ENCODE measurements around the gene RACK1.

RACK1 gene

GRCh38 chr5:181235689-181236366, 7.9 kb downstream of the RACK1 start:
- no peak for DNase-seq

- DNase-seq: no peak
These were observed 8.4 kb downstream of the RACK1 start for GRCh38 chr5:181235323-181235688.

GRCh38 chr5:181234455-181235306, 9.0 kb downstream of the RACK1 start:
- peak; percentile 9 for DNase-seq

DNA sequence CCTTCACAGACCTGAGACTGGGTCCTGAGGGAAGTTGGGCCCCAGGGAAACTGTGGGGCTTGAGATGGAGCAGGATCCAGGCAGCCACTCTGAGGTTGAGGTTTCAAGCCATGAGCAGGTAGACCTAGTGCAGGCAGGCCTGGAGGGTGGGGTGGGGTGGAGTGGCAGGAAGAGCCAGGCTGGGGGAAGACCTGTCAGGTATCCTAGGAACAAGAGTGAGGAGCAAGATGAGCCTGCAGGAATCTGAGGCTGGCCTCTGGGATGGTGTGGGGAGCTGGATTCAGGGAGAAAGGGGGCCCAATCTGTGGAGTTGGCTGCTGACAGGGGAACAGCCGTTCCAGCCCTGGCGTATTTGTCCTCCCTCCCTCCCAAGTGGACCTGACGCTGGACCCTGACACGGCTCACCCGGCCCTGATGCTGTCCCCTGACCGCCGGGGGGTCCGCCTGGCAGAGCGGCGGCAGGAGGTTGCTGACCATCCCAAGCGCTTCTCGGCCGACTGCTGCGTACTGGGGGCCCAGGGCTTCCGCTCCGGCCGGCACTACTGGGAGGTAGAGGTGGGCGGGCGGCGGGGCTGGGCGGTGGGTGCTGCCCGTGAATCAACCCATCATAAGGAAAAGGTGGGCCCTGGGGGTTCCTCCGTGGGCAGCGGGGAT, 9.8 kb downstream of the RACK1 start:
- no peak for DNase-seq

DNA sequence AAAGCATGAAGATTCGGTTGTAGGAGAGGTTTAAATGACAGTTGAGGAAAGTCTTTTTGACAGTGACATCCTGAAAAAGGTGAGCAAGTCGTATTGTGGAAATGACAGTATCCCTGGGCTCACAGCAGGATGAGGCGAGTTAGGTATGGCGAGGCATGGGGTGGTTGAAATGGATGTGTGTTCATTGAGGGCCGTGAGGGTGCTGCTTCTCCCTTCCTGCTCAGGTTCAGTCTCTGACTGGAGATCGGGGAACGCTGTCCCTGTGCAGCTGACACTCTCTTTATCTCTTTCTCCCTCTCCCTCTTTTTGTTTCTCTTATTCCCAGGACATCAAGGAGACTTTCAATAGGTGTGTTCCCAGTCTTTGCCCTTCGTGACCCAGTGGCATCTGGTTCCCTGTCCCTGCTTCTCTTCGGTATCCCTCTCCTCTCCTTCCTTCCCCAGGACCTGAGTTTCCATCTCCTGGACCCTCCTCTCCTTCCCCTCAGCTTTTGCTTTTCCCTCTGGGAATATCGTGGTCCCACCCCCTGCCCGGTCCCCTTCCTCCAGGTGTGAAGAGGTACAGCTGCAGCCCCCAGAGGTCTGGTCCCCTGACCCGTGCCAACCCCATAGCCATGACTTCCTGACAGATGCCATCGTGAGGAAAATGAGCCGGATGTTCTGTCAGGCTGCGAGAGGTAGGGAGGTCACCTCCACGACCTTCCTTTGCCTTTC, 10.5 kb downstream of the RACK1 start:
- DNase-seq: no peak

GRCh38 chr5:181232593-181232992, 11.1 kb downstream of the RACK1 start:
- DNase-seq: no peak

DNA sequence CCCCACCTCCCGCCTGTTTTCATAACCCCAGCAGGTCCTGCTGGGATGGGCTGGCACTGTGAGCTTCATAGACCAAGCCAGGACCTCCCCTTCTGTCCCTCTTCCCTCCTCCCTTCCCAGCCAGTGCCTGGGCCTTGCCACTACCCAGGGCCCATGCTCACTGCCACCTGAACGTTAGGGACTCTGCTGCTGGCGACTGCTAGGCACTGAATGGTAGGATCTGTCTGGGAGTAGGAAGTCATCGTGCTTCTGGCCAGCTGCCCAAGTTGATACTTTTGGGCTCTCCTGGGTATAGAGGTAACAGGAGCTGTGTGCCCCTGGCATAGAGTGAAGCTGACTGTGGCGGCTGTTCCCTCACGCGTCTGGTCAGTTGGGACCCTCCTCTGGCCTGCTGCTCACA, 12.3 kb downstream of the RACK1 start:
- DNase-seq: no peak

DNA sequence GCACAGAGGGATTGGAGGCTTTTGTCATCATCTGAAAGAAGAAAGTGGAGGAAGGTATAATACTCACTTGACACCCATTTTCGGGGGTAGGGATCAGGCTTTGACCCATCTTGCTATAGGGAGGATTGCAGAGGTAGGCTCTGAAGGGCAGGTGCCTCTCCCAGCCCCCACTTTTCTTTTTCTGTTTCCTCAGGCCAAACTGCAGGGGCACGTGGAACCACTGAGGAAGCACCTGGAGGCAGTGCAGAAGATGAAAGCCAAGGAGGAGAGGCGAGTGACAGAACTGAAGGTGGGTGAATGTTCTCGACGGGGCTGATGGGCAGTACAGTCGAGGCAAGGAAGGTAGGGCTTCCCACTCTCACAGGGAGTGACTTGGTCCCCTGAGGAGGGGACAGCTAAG, 13.2 kb downstream of the RACK1 start:
- no peak for DNase-seq

GRCh38 chr5:181229996-181230395, 13.7 kb downstream of the RACK1 start:
- DNase-seq: no peak

GRCh38 chr5:181224390-181225229, 19.1 kb downstream of the RACK1 start:
- no peak for DNase-seq

DNA sequence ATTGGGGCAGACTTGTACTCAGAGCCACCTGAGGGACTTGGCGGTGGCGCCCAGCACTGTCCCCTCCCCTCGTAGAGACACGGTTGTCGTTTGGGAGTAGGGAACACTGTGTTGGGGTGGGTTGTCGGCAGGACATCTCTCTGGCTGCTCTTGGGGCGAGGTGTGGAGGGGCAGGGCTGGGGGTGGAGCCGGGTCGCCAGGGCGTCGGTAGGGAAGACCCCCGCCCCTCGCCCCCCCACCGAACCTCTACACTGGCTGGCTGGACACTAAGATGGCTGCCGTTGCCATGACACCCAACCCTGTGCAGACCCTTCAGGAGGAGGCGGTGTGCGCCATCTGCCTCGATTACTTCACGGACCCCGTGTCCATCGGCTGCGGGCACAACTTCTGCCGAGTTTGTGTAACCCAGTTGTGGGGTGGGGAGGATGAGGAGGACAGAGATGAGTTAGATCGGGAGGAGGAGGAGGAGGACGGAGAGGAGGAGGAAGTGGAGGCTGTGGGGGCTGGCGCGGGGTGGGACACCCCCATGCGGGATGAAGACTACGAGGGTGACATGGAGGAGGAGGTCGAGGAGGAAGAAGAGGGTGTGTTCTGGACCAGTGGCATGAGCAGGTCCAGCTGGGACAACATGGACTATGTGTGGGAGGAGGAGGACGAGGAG, 19.8 kb downstream of the RACK1 start:
- no peak for DNase-seq

DNA sequence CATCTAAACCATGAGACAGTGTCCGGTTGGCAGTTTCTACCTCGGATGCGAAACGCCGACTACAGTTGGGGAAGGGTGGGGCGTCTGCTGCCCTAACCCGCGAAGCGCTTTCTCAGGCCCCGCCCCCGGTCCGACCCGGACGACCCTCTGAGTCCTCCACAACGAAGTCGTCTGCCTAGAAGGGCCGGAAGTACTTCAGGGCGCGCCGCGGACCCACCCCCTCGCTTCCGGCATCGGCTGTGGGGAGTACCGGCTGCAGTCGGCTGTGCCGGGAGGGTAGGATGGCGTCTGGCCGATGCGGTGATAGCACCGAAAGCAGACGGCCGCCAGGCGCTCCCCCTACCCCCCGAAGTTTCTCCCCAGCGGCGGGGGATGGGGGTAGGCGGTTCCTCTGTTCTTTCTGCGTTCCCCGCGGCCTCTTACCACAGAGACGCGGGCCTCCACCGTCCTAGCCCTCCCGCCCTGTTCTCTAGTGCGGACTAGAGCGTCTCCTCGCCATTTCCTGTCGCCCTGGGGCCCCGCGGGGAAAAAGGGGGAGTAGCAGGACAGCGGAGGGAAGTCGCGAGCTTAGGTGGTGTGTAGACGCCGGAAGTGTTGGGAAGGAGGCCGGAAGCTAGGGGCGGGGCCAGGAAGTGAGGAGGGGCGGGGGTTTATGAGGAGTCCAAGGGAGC, 20.5 kb downstream of the RACK1 start, which contains the start of gene TRIM41:
TSS of gene TRIM41 (plus strand) at position 224 of the 671 bp plus-strand sequence. CDS start 719 bp downstream, outside the sequence.
- peak; percentile 99 for DNase-seq

DNA sequence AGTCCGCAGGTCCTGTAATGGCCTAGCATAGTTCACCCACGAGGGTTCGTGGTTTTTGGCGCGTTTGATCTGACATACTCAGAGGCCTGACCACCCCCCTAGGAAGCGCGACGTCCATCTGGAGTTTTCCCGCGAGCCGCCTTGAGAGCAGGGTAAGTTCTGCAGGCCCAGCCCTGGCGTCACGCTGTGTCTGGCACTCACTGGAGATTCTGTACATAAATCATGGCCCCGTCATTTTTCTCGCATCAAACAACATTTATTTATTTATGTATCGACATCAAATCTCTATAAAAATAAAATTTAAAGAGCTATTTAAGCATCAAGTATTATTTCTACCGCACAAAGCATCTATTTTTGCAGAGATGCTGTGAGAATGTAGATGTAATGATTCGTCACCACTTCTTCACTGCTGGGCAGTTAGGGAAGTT, 21.1 kb downstream of the RACK1 start:
- DNase-seq: no peak

DNA sequence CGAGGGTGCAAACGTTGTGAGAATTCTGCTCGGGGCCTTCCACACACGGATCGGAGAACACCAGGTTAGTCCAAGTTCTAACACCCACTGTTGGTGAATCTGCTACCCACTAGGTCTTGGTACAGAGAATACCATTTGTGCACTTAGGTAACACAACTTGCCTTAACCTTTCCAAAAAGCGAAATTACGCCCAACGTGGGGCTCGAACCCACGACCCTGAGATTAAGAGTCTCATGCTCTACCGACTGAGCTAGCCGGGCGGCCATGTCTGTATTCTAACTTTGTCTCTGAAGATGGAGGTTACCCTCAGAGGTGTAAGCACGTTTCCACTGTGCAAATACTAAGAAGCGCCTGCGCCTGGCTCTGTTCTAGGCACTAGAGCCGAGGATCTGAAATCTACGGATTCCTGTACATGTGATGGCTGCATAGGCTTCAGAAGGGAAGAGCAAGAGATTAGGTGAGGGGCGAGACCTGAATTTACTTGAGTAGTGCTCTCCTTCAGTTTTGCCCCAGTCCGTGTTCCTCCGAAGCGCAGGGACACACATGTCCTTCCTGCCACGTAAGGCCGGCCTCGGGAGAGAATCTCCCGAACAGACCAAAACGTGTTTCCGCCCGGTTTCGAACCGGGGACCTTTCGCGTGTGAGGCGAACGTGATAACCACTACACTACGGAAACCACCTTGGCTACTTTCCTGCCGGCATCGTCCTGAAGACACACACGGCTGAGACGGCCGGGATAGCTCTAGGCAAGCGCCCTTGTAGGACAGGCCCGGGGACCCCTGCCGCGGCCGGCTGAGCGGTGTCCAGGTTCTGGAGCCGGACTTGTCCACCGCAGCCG, 21.7 kb downstream of the RACK1 start:
- DNase-seq: peak; percentile 94

DNA sequence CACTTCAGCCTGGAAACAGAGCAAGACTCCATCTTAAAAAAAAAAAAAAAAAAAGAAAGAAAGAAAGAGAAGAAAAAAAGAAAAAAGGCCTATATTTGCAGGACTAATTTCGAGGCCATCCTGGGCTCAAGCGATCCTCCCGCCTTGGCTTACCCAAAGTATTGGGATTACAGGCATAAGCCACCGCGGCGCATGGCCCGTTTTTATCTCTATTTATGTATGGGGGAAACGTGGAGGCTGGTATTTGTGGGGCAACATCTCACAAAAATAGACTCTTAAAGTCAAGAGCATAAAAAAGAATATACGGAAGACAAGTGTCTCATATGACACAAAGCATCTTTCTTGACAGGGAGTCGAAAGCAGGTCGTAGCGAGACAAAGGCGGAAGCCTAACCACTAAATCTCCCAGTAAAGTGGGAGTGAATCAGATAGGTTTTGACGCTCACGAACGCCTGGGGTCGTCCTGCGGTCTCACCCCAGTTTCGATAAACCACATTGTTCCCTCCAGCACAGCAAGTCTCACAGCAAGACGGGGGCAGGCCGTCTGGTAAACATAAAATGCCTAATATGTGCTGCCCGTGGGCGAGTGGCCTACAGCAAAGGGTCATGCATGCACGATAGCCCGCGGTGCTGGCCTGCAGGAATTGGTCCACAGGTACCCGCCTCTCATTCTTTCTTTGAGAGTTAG, 22.5 kb downstream of the RACK1 start:
- peak; percentile 35 for DNase-seq

DNA sequence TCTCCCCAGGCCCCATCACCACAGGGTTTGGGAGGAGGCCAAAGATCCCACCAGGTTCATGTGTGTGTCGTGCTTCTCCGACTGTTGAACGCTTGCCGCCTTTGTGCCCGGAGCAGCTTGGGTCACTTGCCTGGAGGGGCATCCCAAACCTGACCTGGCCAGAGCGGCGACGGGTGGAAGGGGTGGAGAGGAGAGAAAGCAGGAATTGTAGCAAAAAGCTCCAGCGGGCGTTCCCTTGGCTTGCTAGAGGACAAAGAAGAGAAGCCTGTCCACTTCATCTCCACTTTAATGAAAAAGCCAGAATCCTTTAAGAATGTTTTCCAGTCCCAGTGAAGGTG, 23.6 kb downstream of the RACK1 start:
- no peak for DNase-seq

DNA sequence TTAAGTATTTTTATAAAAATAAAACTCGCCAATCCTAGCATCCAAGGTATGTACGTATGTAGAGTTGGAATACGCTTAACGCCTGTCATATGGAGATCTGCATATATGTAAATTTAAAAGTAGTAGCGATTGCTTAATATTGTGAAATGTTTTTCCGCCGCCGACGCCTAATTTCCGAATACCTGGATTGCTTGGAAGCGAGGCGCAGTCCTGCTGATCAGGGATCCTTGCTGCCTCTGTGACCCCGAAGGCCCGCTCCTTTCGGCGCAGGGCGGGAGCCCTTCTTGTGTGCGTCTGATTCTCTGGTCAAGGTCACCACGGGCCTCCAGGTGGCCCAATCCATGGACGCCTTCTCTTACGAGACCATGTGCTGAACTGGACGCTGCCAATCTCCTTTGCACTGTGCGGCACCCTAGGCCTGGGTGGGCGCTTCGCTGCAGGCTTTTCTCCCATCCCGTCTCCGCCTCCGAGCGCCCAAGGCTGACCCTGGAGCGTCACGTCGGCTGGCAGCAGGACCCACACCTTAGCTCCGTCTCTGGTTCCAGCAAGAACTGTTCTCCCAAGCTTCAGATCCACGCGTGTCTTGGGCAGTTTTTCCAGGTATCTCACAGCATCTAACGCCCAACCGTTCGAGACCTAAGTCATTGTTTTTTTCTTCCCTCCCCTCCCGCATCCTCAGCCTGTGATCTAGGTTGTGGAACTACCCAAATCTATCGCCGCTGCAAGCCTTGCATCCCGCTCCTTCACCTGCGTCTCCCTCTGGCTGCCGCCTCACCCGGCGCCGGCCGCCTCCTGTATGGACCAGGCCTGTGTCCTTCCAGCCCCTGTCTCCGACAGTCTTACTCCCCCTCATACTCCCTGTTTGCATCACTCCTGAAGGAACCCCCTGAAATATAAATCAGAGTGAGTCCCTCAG, 24.2 kb downstream of the RACK1 start:
- peak; percentile 35 for DNase-seq

GRCh38 chr5:181218795-181219124, 24.9 kb downstream of the RACK1 start:
- no peak for DNase-seq
